Measurements from ENCODE around the gene ELAC2.

GRCh38 chr17:13024016-13024415, 6.2 kb upstream of the ELAC2 start:
- TF ChIP-seq EP300 (IDR thresholded peaks at IDR 0.05; ENCODE audit: borderline replicate concordance in 1 of 2, low read depth in 2 of 2, low read length in 2 of 2) (no peak), JUN (IDR thresholded peaks at IDR 0.05; ENCODE audit: low read depth, low read length) (no peak), CTCF (IDR thresholded peaks at IDR 0.05; ENCODE audit: control extremely low read depth in 1 of 3, insufficient read depth in 1 of 3, low read depth in 1 of 3, low read length in 3 of 3) (no peak), RXRA (IDR thresholded peaks at IDR 0.05; ENCODE audit: insufficient read depth, low read depth, low read length) (no peak), YY1 (IDR thresholded peaks at IDR 0.05; ENCODE audit: low read depth, low read length) (no peak), ASH2L (IDR thresholded peaks at IDR 0.05; ENCODE audit: low read length) (no peak), POLR2A (IDR thresholded peaks at IDR 0.05; ENCODE audit: control extremely low read depth in 1 of 2, low read depth in 2 of 2, low read length in 2 of 2) (no peak), MAX (IDR thresholded peaks at IDR 0.05) (no peak), EZH2 (IDR thresholded peaks at IDR 0.05; ENCODE audit: low read depth, low read length, severe bottlenecking) (no peak)

Data from H1 (cell line).